BJ (cell line): ENCODE measurements around the gene CACNA1C. TPM values are rescaled to one million over a fixed set of nuclear protein-coding genes. Genes with fewer than 3 reads are reported as not detected.

Source experiments
- CTCF ChIA-PET: fragments of 350-600 bp; formaldehyde crosslinking; extraction: SDS; loops from one replicate; lab custom pipeline; 2021; ENCODE audit warnings: antibody characterized with exemption, inconsistent platforms; lab: Yijun Ruan, JAX
- POLR2A ChIA-PET: fragments of 300-600 bp; sonication (Branson Sonifier 250); formaldehyde crosslinking; extraction: SDS; loops from one replicate; lab custom pipeline; 2021; ENCODE audit warnings: antibody characterized with exemption; lab: Charles Lee
- DNase-seq: peaks from one replicate; pipeline ENCODE4 v3.0.0-alpha.2; 2011; ENCODE audit warnings: low read depth
- H3K27me3 ChIP-seq: 2 replicates; pipeline ENCODE4 v1.6.0; 2011; ENCODE audit warnings: low read length; ENCODE audit not compliant: control insufficient read depth, insufficient read depth
- H3K36me3 ChIP-seq: 2 replicates; pipeline ENCODE4 v1.5.1; 2011; ENCODE audit warnings: low read length; ENCODE audit not compliant: control insufficient read depth, insufficient read depth
- H3K4me3 ChIP-seq: 2 replicates; pipeline ENCODE4 v1.5.1; 2011; ENCODE audit warnings: low read depth, mild to moderate bottlenecking, control low read depth, low read length
- CTCF ChIP-seq: IDR thresholded peaks from 2 replicates; pipeline ENCODE4 v1.5.1; 2011; ENCODE audit warnings: low read depth, mild to moderate bottlenecking, control low read depth, inconsistent platforms, low read length, moderate library complexity; ENCODE audit not compliant: insufficient read depth
- polyA plus RNA-seq: library from polyadenylated mRNA; depleted of rRNA; stranded (reverse); fragments of >200 nt; gene quantifications from 2 replicates; pipeline ENCODE4 v1.2.3, GENCODE V29; 2011

The CACNA1C gene
- polyA plus RNA-seq, 1 experiment = 14.7 TPM

DNA sequence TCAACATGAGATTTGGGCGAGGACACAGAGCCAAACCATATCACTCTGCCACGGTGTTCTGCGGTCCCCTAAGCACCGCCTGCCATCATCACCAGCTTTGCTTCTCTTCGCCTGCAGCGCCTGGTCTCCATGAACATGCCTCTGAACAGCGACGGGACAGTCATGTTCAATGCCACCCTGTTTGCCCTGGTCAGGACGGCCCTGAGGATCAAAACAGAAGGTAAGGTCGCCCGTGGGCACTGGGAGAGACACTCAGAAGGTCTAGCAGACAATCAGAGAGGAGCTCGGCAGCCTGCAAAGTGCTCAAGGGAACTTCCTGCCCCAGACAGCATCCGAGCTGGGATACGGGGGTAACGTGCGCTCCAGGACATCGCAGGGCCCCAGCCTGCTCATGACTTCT, 616.0 kb downstream of the CACNA1C start:
- no peaks in the 10 kb centered on the region for H3K27me3 ChIP-seq
- peaks cover 37% of the 10 kb centered on the region for H3K36me3 ChIP-seq
- CTCF ChIA-PET = interaction anchor here (1.1 kb wide), 2 partner anchors 11 to 14 kb away, joined by 3 read pairs; no protein-coding TSS in a partner anchor
- no peak for TF ChIP-seq CTCF
- no peak overlapping the region for H3K4me3 ChIP-seq
- DNase-seq = no peak
- POLR2A ChIA-PET = no interaction called here

GRCh38 chr12:2669560-2669959, 616.8 kb downstream of the CACNA1C start:
- Histone ChIP-seq H3K36me3 (peaks cover 40% of the 10 kb centered on the region), H3K27me3 (no peaks in the 10 kb centered on the region), H3K4me3 (no peak overlapping the region)
- ChIA-PET CTCF (interaction anchor here (1.1 kb wide), 2 partner anchors 11 to 13 kb away, joined by 3 read pairs; no protein-coding TSS in a partner anchor), POLR2A (no interaction called here)
- no peak for TF ChIP-seq CTCF
- DNase-seq = no peak

- TF ChIP-seq CTCF = no peak
- H3K36me3 ChIP-seq = peaks cover 42% of the 10 kb centered on the region
- no peak for DNase-seq
- CTCF ChIA-PET = interaction anchor here (1.3 kb wide), 1 partner anchor 10 kb away, joined by 4 read pairs; no protein-coding TSS in a partner anchor
- H3K4me3 ChIP-seq = no peak overlapping the region
- H3K27me3 ChIP-seq = no peaks in the 10 kb centered on the region
- POLR2A ChIA-PET = no interaction called here
Measured at GRCh38 chr12:2672863-2673262, 620.1 kb downstream of the CACNA1C start.

GRCh38 chr12:2673966-2674810, 621.4 kb downstream of the CACNA1C start:
- H3K4me3 ChIP-seq = no peak overlapping the region
- POLR2A ChIA-PET = no interaction called here
- DNase-seq = no peak
- CTCF ChIA-PET = interaction anchor here (1.3 kb wide), 1 partner anchor 8 kb away, joined by 4 read pairs; no protein-coding TSS in a partner anchor
- peaks cover 38% of the 10 kb centered on the region for H3K36me3 ChIP-seq
- no peaks in the 10 kb centered on the region for H3K27me3 ChIP-seq
- TF ChIP-seq CTCF = peak; percentile 26; the same call in 1 of the 2 replicates

GRCh38 chr12:2675776-2676175, 623.0 kb downstream of the CACNA1C start:
- no peak for DNase-seq
- no peaks in the 10 kb centered on the region for H3K27me3 ChIP-seq
- POLR2A ChIA-PET = no interaction called here
- no peak overlapping the region for H3K4me3 ChIP-seq
- H3K36me3 ChIP-seq = peaks cover 38% of the 10 kb centered on the region
- TF ChIP-seq CTCF = no peak
- CTCF ChIA-PET = no interaction called here
